ENCODE data around the gene HOMER1. TPM values are rescaled to one million over a fixed set of nuclear protein-coding genes. Genes with fewer than 3 reads are reported as not detected.

HOMER1 gene
- total and polyA plus RNA-seq, 2 of the 13 experiments (the other 11 are each of a cell fraction or from before 2014, with no cell fraction given), result 5.3 to 24.8 TPM

- ChIA-PET POLR2A (interaction anchor here (3.1 kb wide), 1 partner anchor 9 kb away, joined by 15 read pairs; no protein-coding TSS in a partner anchor), CTCF (ENCODE audit: low intra/inter-chr PET ratio, low total read pairs) (no interaction called here)
- 93% methylated on average over 5 of the region's 5 CpGs for WGBS (ENCODE audit: low lambda C conversion rate)
- intact Hi-C loops (cut with micrococcal nuclease; ENCODE audit: unreplicated experiment), result no loop called here
- no peaks in the 10 kb centered on the region for H3K9me3 ChIP-seq (ENCODE audit: low read length)
- no peak overlapping the region for H2AFZ ChIP-seq (ENCODE audit: low read length)
- H3K27me3 ChIP-seq (ENCODE audit: control insufficient read depth in 1 of 2, insufficient read depth in 2 of 2, low read length in 2 of 2), result no peaks in the 10 kb centered on the region
- no peaks in the 10 kb centered on the region for H3K79me2 ChIP-seq (ENCODE audit: insufficient read depth, low read length)
- TF ChIP-seq ZNF569 (CRISPR knock-in tag; IDR thresholded peaks at IDR 0.05; ENCODE audit: borderline replicate concordance) (no peak), ZNF160 (CRISPR knock-in tag; IDR thresholded peaks at IDR 0.05) (no peak), ARNT (IDR thresholded peaks at IDR 0.05) (no peak), EZH2 (conservative IDR thresholded peaks at IDR 0.05; ENCODE audit: low read depth, low read length) (no peak), ZNF501 (CRISPR knock-in tag; IDR thresholded peaks at IDR 0.05) (no peak), POLR2AphosphoS2 (IDR thresholded peaks at IDR 0.05; ENCODE audit: low read depth, low read length) (no peak), RERE (CRISPR knock-in tag; IDR thresholded peaks at IDR 0.05; ENCODE audit: low read depth) (no peak), ZNF629 (CRISPR knock-in tag; conservative IDR thresholded peaks at IDR 0.05) (no peak), ZNF264 (CRISPR knock-in tag; IDR thresholded peaks at IDR 0.05) (no peak), ZNF17 (CRISPR knock-in tag; IDR thresholded peaks at IDR 0.05) (no peak)
- TF ChIP-seq, protein P1, sequence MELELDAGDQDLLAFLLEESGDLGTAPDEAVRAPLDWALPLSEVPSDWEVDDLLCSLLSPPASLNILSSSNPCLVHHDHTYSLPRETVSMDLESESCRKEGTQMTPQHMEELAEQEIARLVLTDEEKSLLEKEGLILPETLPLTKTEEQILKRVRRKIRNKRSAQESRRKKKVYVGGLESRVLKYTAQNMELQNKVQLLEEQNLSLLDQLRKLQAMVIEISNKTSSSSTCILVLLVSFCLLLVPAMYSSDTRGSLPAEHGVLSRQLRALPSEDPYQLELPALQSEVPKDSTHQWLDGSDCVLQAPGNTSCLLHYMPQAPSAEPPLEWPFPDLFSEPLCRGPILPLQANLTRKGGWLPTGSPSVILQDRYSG (CRISPR knock-in tag; IDR thresholded peaks at IDR 0.05), result no peak
- TF ChIP-seq, protein P2, sequence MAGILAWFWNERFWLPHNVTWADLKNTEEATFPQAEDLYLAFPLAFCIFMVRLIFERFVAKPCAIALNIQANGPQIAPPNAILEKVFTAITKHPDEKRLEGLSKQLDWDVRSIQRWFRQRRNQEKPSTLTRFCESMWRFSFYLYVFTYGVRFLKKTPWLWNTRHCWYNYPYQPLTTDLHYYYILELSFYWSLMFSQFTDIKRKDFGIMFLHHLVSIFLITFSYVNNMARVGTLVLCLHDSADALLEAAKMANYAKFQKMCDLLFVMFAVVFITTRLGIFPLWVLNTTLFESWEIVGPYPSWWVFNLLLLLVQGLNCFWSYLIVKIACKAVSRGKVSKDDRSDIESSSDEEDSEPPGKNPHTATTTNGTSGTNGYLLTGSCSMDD (CRISPR knock-in tag; IDR thresholded peaks at IDR 0.05), result no peak
- no TSS peak for BruUV-seq (replicated peaks)
- ATAC-seq, result no peak
- no peak overlapping the region for H3K27ac ChIP-seq (ENCODE audit: extremely low read length, insufficient read depth, low read length)
- no peak for DNase-seq (ENCODE audit: low spot score)
- H3K4me1 ChIP-seq (ENCODE audit: insufficient read depth, low read length), result peaks cover 67% of the 10 kb centered on the region
- no peak overlapping the region for H3K4me2 ChIP-seq (ENCODE audit: low read depth, low read length)
- no peak overlapping the region for H3K4me3 ChIP-seq (replicated peaks in 1 of 3; ENCODE audit: insufficient read depth in 1 of 3, low read depth in 2 of 3, low read length in 3 of 3)
- H4K20me1 ChIP-seq (ENCODE audit: insufficient read depth, low read length), result no peaks in the 10 kb centered on the region
- no peak for FAIRE-seq
- H3K9ac ChIP-seq (ENCODE audit: insufficient read depth, low read depth, low read length), result no peak overlapping the region
- in situ Hi-C loops (cut with HindIII; ENCODE audit: extremely low pct_ligation_motif_present, low pct_unique_long_range_greater_than_20kb), result no loop called here
- no peaks in the 10 kb centered on the region for H3K36me3 ChIP-seq (replicated peaks in 1 of 2; ENCODE audit: control insufficient read depth in 1 of 2, insufficient read depth in 2 of 2, low read length in 2 of 2)
These were observed 30.2 kb upstream of the HOMER1 start for GRCh38 chr5:79544131-79544530.
